ENCODE results near the gene TMTC3.

The TMTC3 gene

GRCh38 chr12:88247241-88247643 lies 105.1 kb downstream of the TMTC3 start:
- Histone ChIP-seq H3K27ac (ENCODE audit: low read depth, low read length) (no peak overlapping the region), H3K4ac (ENCODE audit: low read depth, low read length) (peak overlapping the region; percentile 16), H2BK15ac (replicated peaks; ENCODE audit: low read depth) (no peak overlapping the region), H3K18ac (ENCODE audit: low read length) (peak overlapping the region; percentile 60), H3K79me2 (ENCODE audit: control insufficient read depth, insufficient read depth, low read length) (no peaks in the 10 kb centered on the region), H3K23ac (ENCODE audit: low read length) (no peak overlapping the region), H4K8ac (ENCODE audit: low read depth, low read length) (no peak overlapping the region), H2AK5ac (ENCODE audit: low read length) (no peak overlapping the region), H3K79me1 (ENCODE audit: low read length) (no peaks in the 10 kb centered on the region), H3K4me2 (ENCODE audit: low read length) (no peak overlapping the region), H3K27me3 (ENCODE audit: insufficient read depth, low read length, poor library complexity) (no peaks in the 10 kb centered on the region), H3K4me1 (ENCODE audit: control insufficient read depth, low read depth, low read length) (no peaks in the 10 kb centered on the region), H3K4me3 (ENCODE audit: low read length) (no peak overlapping the region), H4K5ac (ENCODE audit: low read length) (no peak overlapping the region), H3K9ac (ENCODE audit: low read length) (no peak overlapping the region), H2BK5ac (ENCODE audit: low read length) (no peak overlapping the region), H3K56ac (ENCODE audit: low read length) (no peak overlapping the region), H3K36me3 (ENCODE audit: control insufficient read depth, insufficient read depth, low read length) (no peaks in the 10 kb centered on the region), H2BK120ac (ENCODE audit: low read depth, low read length) (no peak overlapping the region)
- WGBS (ENCODE audit: extremely low coverage, insufficient coverage, low lambda C conversion rate): no CpG with 5 or more reads among the region's 2 CpGs
- DNase-seq: no peak

GRCh38 chr12:88248606-88249005 lies 106.5 kb downstream of the TMTC3 start:
- no peak overlapping the region for H3K56ac ChIP-seq (ENCODE audit: low read length)
- H3K18ac ChIP-seq (ENCODE audit: low read length): no peak overlapping the region
- H2BK5ac ChIP-seq (ENCODE audit: low read length): no peak overlapping the region
- H4K5ac ChIP-seq (ENCODE audit: low read length): no peak overlapping the region
- H4K8ac ChIP-seq (ENCODE audit: low read depth, low read length): no peak overlapping the region
- DNase-seq: no peak
- H3K23ac ChIP-seq (ENCODE audit: low read length): no peak overlapping the region
- no peaks in the 10 kb centered on the region for H3K79me1 ChIP-seq (ENCODE audit: low read length)
- H3K79me2 ChIP-seq (ENCODE audit: control insufficient read depth, insufficient read depth, low read length): no peaks in the 10 kb centered on the region
- H3K27ac ChIP-seq (ENCODE audit: low read depth, low read length): no peak overlapping the region
- no peaks in the 10 kb centered on the region for H3K27me3 ChIP-seq (ENCODE audit: insufficient read depth, low read length, poor library complexity)
- no peaks in the 10 kb centered on the region for H3K36me3 ChIP-seq (ENCODE audit: control insufficient read depth, insufficient read depth, low read length)
- H3K9ac ChIP-seq (ENCODE audit: low read length): no peak overlapping the region
- H3K4me2 ChIP-seq (ENCODE audit: low read length): no peak overlapping the region
- no peaks in the 10 kb centered on the region for H3K4me1 ChIP-seq (ENCODE audit: control insufficient read depth, low read depth, low read length)
- no peak overlapping the region for H3K4ac ChIP-seq (ENCODE audit: low read depth, low read length)
- H2AK5ac ChIP-seq (ENCODE audit: low read length): no peak overlapping the region
- H3K4me3 ChIP-seq (ENCODE audit: low read length): no peak overlapping the region
- peak overlapping the region; percentile 74 for H2BK15ac ChIP-seq (replicated peaks; ENCODE audit: low read depth)
- no peak overlapping the region for H2BK120ac ChIP-seq (ENCODE audit: low read depth, low read length)
- WGBS (ENCODE audit: extremely low coverage, insufficient coverage, low lambda C conversion rate): no CpG with 5 or more reads among the region's 1 CpG

All from mesendoderm (in vitro differentiated cells).